SHP77 (cell line): Measurements from ENCODE around the gene EIF4E1B.

Experiments
- DNase-seq, 2 experiments: peaks; one replicate each; lab custom pipeline; 2025; lab: John Stamatoyannopoulos, UW

The EIF4E1B gene

DNA sequence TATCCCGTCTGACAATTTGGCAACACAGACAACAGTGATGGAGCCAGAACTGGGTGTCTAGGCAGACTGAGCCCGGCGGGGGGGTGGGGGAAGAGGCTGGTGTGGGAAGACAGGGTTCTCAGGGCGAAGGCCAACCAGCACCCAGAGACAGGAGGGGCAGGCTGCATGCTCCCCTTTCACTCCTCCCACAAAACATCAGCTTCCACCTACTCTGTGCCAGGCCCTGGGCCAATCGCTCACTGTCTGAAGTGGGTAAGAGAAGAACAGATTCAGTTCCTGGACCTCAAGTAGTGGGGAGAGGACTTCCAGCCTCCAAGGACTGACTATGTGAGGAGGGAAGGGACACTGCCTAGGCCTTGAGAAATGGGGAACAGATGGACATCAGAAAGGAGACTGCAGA lies 2.9 kb upstream of the EIF4E1B start:
- DNase-seq, result no peak

DNA sequence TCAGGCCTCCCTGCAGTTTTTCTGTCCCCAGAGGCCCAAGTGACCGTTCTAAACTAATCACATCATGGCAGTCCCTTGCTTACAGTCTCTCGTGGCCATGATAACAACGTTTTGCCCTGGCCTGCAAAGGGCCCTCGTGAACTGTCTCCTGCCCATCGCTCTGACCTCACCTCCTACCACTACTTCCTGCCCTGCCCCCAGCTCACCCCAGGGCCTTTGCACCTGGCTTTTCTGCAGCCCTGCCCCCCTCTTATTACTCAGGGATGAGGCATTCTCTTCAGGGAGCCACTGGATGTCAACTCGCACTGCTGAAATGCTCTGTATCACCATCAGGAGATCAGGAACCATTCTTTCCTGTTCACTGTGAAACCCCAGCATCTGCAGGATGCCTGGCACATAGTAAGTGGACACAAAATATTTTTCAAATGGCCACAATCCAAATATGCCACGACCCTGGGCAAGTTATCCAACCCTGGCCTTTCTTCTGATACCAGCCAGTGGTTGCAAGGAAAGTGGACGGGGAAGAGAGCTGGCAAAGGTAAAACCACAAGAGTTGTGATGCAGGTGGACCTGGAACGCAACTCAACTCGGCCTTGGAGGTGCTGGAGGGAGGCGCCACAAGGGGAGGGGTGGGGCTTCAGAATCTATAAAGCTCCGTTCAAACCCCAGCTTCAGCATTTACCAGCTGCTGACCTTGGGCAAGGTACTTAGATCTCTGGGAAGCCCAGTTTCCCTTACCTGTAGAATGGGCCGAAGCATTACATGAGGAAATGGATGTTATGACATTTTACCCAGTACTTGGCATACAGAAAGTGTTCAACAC lies 1.9 kb upstream of the EIF4E1B start:
- no peak for DNase-seq

DNA sequence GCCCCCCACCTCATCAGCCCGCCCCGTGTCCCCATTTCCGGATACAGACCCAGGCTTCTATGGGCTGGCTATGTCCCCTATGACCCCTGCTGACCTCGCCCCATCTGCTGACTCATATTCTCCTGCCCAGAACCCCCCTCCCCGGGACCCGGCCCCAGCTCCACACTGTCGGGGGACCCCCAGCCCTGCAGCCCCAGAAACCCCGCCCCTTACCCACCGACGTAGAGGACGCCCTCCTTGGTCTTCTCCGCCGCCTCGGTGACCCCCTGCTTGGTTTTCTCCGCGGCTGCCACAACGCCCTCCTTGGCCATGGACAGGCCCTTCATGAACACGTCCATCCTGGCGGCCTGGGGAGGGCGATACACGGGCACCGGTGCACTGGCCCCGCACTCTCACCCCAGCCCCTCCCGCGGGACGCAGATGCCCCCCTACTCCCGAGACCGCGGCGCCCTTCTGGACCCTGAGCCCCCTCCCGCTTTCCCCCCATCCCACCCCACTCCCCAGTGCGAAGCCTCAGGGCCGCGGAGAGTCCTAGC lies 1.1 kb upstream of the EIF4E1B start:
- no peak for DNase-seq

DNA sequence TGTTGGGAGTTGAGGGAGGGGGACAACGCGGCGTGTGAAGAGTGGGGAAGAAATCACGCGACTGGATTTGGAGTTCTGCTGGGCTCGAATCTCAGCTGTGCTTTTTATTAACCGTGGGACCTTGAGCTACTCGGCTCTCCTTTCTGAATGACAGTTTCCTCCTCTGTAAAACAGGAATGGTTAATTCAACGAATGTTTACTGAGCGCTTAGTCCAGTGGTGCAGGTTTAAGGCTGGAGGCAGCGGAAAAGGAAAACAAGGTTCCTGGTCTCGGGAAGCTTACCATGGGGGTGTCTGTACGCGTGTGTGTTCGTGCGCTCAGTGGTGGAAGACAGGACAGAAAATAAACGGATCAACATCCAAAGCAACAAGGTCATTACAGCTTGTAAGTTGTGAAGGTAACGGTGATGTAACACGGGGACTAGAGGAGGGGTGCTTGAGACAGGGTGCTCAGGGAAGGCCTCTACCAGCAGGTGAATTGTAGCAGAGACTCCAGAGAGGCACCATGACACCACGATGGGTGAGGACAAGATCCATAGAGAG lies 277 bp downstream of the EIF4E1B start:
- no peak for DNase-seq

DNA sequence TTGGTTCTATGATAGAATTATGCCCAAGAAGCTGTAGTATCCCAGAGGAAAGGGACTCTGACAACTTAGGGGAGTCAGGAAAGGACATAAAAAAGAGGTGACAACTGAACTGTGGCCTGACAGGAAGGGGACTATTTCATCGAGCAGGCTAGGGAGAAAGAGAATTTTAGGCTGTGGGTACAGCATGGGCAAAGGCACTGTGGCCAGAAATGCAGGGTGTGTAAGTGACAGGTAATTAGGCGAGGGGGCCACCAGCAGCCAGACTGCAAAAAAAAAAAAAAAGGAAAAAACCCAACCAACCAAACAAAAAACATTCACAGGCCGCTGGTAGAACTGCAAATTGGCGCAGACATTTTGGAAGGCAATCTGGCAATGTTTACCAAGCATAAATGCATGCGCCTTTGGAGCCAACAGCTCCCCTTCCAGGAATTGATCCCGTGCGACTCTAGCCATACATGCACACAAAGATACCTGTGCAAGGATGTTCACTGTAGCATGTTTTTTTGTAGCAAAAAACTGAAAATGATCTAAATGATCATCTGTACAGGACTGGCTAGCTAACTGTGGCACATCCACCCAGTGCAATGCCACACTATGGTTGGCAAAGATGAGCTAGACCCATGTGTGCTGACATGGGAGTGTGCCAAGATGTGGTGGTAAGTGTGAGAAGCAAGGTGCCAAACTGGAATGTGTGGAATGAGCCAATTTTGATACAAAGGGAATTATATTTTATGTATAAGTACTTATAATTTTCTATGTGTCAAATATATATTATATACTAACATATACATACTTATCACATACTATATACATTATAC lies 1.1 kb downstream of the EIF4E1B start:
- no peak for DNase-seq

DNA sequence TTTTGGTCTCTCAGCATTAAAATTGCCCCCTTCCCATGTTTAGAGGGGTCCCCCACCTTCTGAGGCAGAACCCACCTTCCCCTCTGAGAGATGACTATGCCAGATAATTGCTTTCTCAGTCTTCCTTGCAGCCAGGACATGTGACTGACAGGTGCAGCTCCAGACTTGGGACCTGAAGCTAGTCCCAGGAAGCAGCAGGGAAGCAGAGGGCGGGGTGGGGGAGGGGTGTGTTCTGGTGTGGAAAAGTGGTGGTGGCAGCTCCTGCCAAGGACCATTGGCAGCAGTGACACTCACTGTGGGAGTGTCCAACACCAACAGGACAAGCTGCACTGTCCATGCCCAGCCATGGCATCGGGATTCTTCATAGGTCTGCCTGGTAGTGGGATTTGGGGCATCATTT lies 2.3 kb downstream of the EIF4E1B start:
- DNase-seq, result no peak

DNA sequence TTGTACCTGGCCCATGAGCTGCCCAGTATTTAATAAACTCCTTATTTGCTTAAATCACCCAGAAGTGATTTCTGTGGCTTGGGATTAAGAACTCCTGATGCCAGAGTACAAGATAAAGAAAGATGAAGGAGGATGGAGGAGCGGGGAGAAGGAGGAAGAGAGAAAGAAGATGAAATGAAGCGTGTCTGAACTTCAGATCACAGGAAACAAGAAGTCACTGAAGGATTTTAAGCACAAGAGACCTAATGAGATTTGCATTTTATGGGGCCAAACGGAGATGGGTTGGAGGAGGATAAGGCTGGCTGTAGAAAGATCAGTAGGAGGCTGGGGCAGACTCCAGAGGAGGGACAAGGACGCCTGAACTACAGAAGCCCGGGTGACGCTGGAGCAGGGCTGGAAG lies 3.1 kb downstream of the EIF4E1B start:
- DNase-seq, result no peak

DNA sequence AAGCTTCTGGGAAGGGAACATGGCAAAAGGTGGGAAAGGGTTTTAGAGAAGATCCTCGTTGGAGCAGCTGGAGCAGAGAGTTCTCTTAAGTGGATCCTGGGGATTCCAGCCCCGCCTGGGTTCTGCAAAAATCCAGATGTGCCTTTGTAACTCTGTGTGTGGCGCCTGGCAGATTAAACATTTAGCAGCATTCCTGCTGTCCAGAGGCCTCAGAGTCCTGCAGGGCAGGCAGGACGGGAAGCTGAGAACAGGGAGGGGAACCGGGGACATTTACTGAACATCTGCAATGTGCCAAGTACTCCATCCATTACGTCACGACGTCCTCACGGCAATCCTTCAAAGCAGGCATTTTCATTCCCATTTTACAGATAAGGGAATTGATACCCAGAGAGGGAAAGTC lies 6.0 kb downstream of the EIF4E1B start:
- no peak for DNase-seq

DNA sequence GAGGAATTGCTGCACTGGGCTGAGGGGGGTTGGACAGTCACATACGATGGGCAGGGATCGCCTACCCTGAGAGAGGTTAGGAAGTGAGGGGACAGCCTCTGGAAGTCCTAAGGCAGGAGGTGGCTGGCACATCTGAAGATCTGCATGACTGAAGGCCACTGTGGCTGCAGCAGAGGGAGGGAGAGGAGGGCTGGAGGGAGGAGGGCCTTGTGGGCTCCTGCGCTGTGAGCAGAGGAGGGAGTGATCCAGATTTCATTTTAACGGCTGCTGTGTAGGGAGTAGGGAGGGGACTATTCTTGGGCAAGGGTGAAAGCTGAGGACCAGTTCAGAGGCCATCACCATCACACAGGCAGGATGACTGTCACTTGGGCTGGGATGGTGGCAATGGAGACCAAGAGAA lies 7.1 kb downstream of the EIF4E1B start:
- DNase-seq, result no peak

DNA sequence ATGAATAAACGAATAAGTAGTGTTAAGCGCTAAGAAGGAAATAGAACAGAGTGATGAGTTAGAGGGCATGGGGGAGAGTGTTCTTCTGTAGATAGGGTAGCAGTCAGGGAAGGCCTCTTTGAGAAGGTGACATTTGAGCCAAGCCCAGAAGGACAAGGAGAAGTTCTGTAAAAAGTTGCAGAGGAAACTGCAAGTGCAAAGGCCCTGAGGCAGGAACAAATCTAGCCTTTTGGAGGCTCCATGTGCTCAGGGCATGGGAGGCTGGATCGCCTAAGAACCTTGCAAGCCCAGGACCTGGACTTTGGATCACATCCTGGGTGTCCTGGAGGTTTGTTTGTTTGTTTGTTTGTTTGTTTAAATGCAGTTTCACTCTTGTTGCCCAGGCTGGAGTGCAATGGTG lies 8.0 kb downstream of the EIF4E1B start:
- DNase-seq, result no peak

DNA sequence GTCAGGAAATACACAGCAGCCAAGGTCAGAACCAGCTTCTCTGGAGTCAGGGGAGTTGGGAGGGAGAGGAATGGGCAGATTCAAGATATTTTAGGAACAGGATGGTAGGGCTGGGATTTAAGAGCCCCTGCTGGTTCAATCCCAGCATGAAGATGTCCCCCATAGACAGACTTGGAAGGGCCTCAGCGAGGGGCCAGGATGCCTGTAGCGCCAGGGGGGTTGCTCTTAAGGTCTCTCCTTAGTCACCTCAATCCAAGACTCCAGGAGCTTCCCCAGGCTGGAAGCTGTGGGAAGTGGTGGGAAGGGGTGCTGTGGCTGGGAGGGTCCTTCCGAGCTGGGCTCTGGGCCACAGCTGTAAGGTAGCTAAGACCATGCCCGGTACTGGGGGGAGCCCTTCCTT lies 8.7 kb downstream of the EIF4E1B start:
- no peak for DNase-seq

DNA sequence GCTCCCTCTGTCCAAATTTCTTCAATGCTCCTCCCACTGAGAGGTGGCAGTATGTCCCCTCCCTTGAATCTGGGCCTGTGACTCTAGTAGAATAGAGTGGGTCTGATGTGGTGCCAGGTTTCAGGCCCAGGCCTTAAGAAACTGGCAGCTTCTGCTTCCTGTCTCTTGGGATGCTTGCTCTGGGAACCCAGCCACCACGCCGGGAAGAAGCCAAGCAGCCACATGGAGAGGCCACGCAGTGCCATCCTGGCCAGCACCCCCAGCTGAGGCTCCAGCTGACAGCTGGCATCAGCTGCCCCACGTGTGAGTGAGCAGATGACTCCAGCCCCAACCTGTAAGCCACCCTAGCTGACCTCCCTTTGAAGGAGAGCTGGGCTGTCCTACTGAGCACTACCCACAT lies 9.5 kb downstream of the EIF4E1B start:
- DNase-seq, result no peak

DNA sequence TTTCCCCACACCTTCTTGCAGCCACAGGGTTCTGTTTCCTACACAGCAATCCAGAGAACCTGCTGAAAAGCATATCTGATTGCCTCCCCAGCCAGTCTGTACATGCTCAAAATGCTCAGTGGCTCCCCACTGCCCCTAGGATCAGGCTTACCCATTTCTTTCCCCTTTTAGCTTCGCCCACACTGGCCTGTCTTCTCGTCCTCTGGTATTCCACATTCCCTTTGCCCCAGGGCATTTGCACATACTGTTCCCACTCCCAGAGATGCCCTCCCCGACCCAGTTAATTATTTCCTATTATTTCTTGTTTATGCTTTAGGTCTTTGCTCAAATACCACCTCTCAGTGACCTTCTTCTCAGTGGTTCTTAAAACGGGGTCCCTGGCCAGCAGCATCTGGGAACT lies 10.1 kb downstream of the EIF4E1B start:
- DNase-seq, result no peak

DNA sequence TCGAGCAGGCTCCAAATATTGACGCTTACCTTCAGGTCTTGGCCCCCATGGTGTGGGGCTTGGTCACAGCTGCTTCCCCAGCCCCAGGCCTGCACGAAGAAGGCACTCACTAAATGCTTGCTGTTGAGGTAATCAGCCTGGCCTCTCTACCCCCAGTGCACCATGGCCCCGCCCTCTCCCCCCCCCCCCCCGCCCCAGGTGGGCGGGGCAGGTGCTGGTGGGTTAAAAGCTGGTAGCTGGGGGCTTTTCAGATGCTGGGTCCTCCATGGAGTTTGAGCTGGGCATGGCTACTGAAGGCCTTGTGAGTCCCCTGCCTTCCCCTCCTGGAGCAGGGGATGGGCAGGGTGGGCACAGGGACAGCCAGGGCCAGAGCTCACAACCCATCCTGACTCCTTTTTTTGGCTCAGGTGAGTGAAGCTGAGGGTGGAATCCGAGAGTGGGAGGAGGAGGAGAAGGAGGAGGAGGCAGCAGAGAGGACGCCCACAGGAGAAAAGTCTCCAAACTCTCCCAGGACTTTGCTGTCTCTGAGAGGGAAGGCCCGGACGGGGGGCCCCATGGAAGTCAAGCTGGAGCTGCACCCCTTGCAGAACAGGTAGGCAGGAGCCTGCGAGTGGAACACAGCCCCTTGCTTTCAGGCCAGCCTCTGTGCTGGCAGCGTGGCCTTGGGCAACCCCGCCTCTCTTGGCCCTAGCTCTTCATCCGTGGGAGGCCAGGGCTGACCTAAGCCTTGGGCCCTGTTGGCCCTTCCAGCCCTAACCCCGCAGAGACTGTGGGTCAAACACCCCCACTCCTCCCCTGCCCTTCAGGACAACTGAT lies 12.4 kb downstream of the EIF4E1B start:
- DNase-seq, result no peak

DNA sequence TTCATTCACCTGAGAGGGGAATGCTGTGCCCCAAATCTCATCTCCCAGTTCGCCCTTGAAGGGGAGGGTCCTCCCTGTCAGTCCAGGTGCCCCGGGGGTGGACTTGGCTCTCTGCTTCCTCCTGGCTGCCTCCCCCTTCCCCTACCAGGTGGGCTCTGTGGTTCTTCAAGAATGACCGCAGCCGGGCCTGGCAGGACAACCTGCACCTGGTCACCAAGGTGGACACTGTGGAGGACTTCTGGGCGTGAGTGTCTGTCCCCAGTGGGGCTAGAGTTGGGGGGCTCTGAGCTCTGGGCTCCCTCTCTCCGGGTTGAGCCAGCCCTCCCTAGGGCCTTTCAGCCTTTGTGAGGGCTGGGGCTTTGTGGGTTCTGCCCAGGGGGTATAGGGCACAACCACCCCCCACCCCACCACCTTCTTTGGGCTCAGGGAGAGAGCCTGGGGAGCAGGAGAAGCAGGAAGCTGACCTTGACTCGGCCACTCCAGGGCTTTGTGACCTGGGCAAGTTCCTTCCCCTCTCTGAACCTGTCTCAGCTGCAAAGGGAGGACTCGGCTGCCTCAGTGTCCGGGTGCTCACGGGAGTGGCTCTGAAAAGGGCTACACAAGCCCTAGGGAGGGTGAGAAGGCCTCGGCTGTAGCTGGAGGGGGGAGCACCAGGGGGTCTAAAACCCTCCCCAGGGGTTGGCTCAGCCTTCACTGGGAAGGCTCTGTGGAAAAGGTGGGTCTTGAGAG lies 13.2 kb downstream of the EIF4E1B start:
- DNase-seq, result no peak

DNA sequence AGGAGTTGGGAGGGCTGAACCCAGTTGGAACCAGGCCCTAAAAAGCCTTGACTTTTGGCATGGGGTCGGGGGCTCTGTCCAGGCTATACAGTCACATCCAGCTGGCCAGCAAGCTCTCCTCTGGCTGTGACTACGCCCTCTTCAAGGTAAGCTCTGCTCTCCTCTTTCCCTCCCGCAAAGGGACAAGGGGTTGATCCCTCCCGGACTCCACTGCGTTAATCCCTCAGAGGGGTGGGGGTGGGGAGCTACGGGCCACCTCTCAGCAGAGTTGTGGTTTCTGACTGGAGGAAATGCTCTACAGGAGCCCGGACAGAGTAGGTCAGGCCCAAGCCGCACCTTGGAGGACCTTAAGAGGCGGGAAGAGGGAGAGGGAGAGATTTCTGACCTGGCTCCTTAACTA lies 13.8 kb downstream of the EIF4E1B start:
- DNase-seq, result no peak

DNA sequence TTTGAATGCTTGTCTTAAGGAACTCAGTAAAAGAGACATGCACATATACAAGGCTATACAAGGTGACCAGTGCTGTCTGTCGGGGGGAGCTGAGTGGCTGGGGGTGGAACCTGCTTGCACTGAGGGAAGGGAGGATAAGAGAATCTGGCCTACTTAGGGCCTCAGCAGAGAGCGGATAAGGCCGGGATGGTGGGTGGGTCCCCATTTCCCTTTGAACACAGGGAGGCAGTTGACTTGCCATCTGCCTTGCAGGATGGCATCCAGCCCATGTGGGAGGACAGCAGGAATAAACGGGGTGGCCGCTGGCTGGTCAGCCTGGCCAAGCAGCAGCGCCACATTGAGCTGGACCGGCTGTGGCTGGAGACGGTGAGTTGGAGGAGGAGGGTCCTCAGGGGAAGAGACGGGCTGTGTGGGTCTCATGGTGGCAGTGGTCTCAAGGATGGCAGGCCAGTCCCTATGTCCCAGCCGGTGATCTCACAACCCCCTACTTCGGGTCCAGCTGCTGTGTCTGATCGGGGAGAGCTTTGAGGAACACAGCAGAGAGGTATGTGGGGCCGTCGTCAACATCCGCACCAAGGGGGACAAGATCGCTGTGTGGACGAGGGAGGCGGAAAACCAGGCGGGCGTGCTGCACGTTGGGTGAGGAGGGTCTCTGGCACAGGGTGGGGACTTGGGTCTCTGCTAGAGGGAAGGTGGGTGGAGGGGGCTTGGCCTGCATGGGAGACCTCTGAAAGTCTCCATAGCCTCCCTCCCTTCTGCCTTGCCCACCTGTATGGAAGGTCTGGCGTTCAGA lies 14.6 kb downstream of the EIF4E1B start:
- DNase-seq, result no peak

DNA sequence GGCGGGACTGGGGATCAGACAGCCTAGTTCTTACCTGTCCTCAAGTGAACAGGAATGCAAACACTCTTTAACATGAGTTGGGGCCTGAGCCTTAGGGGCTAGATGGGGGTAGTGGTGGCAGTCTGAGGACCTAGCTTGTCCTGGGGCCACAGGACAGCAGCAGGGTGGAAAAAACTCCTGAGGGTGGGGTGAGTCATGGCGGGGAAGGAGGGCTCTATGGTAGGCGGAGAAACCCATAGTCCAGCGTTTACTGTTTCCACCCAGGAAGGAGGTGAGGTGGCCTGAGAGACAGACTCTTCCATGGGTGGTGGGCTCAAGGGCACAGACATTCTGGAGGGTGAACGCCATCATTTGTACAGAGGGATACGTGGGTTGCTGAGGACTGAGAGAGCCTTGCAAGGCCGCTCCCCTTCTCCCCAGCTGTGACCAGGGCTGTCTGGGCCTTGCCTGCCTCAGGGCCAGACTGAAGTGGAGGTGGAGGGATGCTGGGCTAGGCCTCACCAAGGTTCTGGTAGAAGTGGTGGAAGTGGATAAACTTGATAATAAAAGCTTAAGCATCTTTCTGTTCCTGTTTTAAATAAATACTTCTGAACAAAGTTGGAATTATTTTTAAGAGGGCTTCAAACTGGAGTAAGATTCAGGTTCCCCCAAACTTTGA lies 15.7 kb downstream of the EIF4E1B start:
- no peak for DNase-seq

DNA sequence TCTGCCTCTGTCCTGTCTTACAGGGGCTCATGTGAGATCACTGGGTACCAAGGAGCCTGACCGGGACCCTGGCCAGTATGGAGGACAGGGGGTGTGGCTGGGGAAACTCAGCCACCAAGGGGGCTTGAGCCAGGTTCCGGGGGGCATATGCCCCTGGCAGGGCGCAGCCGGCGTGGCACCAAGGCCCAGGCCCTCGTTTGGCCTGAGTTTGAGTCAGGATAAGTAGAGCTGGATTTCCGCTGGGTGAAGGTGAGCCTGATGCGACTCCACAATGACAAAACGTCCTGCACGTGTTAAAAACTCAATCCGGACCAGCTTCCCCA lies 16.2 kb downstream of the EIF4E1B start:
- no peak for DNase-seq
